HG03139 (cell line): ENCODE measurements around the gene LCE2B.

Experiments
- ATAC-seq: cut with Tn5 transposase; IDR thresholded peaks from one replicate; pipeline ENCODE4 v1.9.1; 2021; ENCODE audit not compliant: unreplicated experiment

Gene LCE2B

DNA sequence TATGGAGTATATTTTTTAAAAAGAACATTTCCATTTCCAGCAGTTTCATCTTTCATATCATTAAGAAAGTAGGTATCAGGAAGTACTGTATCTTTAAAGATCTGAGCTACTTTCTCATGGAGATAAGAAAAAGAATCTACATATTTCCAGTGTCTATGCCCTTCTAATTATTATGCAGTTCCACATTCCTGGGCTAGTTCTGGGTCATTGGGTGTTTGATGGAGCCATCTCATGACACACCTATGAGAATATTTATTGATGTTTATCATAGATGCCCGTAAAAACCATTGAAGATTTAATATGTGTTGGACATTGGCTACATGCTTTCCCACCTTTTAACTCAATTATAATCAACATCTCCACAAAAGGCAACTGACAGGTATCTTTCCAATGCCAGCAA lies 43.1 kb downstream of the LCE2B start:
- ATAC-seq = no peak

DNA sequence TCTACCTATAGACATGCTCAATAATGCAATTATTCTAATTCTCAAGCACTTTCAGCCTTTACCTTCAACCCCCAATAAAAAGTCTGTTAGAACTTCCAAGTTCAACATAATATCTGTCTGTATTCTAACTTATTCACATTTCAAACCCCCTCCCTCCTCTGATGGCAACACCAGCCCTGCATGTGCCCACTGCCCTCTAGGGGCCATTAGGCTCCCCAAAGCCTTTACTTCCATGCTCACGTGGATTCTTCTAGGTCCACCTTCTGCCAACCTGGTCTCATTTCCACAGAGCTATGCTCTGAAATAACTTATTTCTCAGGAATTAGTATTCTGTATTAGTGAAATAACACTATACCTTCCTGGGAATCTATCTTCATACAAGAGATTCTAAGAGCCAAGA lies 49.7 kb downstream of the LCE2B start:
- ATAC-seq = no peak
